ENCODE measurements around the gene CHCHD6. TPM values are rescaled to one million over a fixed set of nuclear protein-coding genes. Genes with fewer than 3 reads are reported as not detected.
A peak's percentile ranks its signal among the peaks of the same experiment; 100 is the strongest.

Gene CHCHD6
- total RNA-seq, 4 donors from 2014 or later: 6.4 to 14.2 (median 10.3) TPM; not detected in 1

GRCh38 chr3:126907557-126907956 is 203.5 kb downstream of the CHCHD6 start:
- intact Hi-C loops (cut with DNase I; ENCODE audit: low total_unique reads): no loop called here
- Histone ChIP-seq H3K27me3 (no peaks in the 10 kb centered on the region), H3K27ac (no peak overlapping the region), H3K9me3 (no peaks in the 10 kb centered on the region), H3K4me3 (no peak overlapping the region), H3K4me1 (no peaks in the 10 kb centered on the region), H3K36me3 (no peaks in the 10 kb centered on the region)
- no peak for DNase-seq
- TF ChIP-seq POLR2A (IDR thresholded peaks at IDR 0.05) (no peak), CTCF (IDR thresholded peaks at IDR 0.05) (no peak)

GRCh38 chr3:126908752-126909275 is 204.8 kb downstream of the CHCHD6 start:
- Histone ChIP-seq H3K27ac (no peak overlapping the region), H3K27me3 (no peaks in the 10 kb centered on the region), H3K36me3 (no peaks in the 10 kb centered on the region), H3K9me3 (no peaks in the 10 kb centered on the region), H3K4me3 (no peak overlapping the region), H3K4me1 (no peaks in the 10 kb centered on the region)
- DNase-seq: no peak
- intact Hi-C loops (cut with DNase I; ENCODE audit: low total_unique reads): no loop called here
- TF ChIP-seq CTCF (IDR thresholded peaks at IDR 0.05) (no peak), POLR2A (IDR thresholded peaks at IDR 0.05) (no peak)

- intact Hi-C loops (cut with DNase I; ENCODE audit: low total_unique reads): no loop called here
These were observed 206.2 kb downstream of the CHCHD6 start for GRCh38 chr3:126910231-126910630.

GRCh38 chr3:126911162-126912026 is 207.4 kb downstream of the CHCHD6 start:
- Histone ChIP-seq H3K9me3 (no peaks in the 10 kb centered on the region), H3K36me3 (no peaks in the 10 kb centered on the region), H3K4me1 (no peaks in the 10 kb centered on the region), H3K27me3 (no peaks in the 10 kb centered on the region), H3K27ac (no peak overlapping the region), H3K4me3 (no peak overlapping the region)
- DNase-seq: peak in 1 of 2 donors; percentile 45
- TF ChIP-seq CTCF (IDR thresholded peaks at IDR 0.05) (no peak), POLR2A (IDR thresholded peaks at IDR 0.05) (no peak)
- intact Hi-C loops (cut with DNase I; ENCODE audit: low total_unique reads): no loop called here

More at GRCh38 chr3:126910231-126910630, 206.2 kb downstream of the CHCHD6 start:
- TF ChIP-seq CTCF (IDR thresholded peaks at IDR 0.05) (no peak), POLR2A (IDR thresholded peaks at IDR 0.05) (no peak)
- Histone ChIP-seq H3K4me3 (no peak overlapping the region), H3K27me3 (no peaks in the 10 kb centered on the region), H3K27ac (no peak overlapping the region), H3K36me3 (no peaks in the 10 kb centered on the region), H3K9me3 (no peaks in the 10 kb centered on the region), H3K4me1 (no peaks in the 10 kb centered on the region)
- DNase-seq: no peak

GRCh38 chr3:126912027-126912422 is 208.0 kb downstream of the CHCHD6 start:
- Histone ChIP-seq H3K4me3 (no peak overlapping the region), H3K4me1 (no peaks in the 10 kb centered on the region), H3K36me3 (no peaks in the 10 kb centered on the region), H3K27me3 (no peaks in the 10 kb centered on the region), H3K9me3 (no peaks in the 10 kb centered on the region), H3K27ac (no peak overlapping the region)
- no peak for DNase-seq
- TF ChIP-seq CTCF (IDR thresholded peaks at IDR 0.05) (no peak), POLR2A (IDR thresholded peaks at IDR 0.05) (no peak)
- intact Hi-C loops (cut with DNase I; ENCODE audit: low total_unique reads): no loop called here
